Osteoblast (primary cell): Measurements from ENCODE around the gene EHMT2. TPM values are rescaled to one million over a fixed set of nuclear protein-coding genes. Genes with fewer than 3 reads are reported as not detected.

Experiments used
- DNase-seq: peaks from one replicate; pipeline ENCODE4 v3.0.0; 2011; ENCODE audit warnings: low spot score, mixed read lengths; ENCODE audit not compliant: insufficient read length; ENCODE audit errors: missing footprints
- H2AFZ ChIP-seq: 2 replicates; pipeline ENCODE4 v1.6.0; 2011; ENCODE audit warnings: mild to moderate bottlenecking, low read length
- H3K27ac ChIP-seq: 2 replicates; pipeline ENCODE4 v1.5.1; 2011; ENCODE audit warnings: mild to moderate bottlenecking, low read depth, low read length, moderate library complexity
- H3K27me3 ChIP-seq: 2 replicates; pipeline ENCODE4 v1.6.0; 2012; ENCODE audit warnings: mild to moderate bottlenecking, control low read depth, inconsistent platforms, low read length, moderate library complexity; ENCODE audit not compliant: insufficient read depth
- H3K36me3 ChIP-seq: 2 replicates; pipeline ENCODE4 v1.5.1; 2011; ENCODE audit warnings: mild to moderate bottlenecking, low read length, control low read depth, moderate library complexity; ENCODE audit not compliant: insufficient read depth
- H3K4me1 ChIP-seq: 2 replicates; pipeline ENCODE4 v1.5.1; 2011; ENCODE audit warnings: mild to moderate bottlenecking, low read length, control low read depth, moderate library complexity; ENCODE audit not compliant: insufficient read depth
- H3K4me2 ChIP-seq: 2 replicates; pipeline ENCODE4 v1.6.0; 2011; ENCODE audit warnings: mild to moderate bottlenecking, low read length; ENCODE audit not compliant: insufficient read depth
- H3K4me3 ChIP-seq: fragments of 200-600 bp; sonication (generic); 3 replicates; pipeline ENCODE4 v1.5.1; 2012; ENCODE audit warnings: mild to moderate bottlenecking, low read length, inconsistent platforms; ENCODE audit not compliant: insufficient read depth
- H3K79me2 ChIP-seq: 2 replicates; pipeline ENCODE4 v1.6.0; 2012; ENCODE audit warnings: mild to moderate bottlenecking, low read length, control low read depth, inconsistent platforms; ENCODE audit not compliant: insufficient read depth
- H3K9me3 ChIP-seq: 2 replicates; pipeline ENCODE4 v1.5.1; 2011; ENCODE audit warnings: low read depth, low read length, control low read depth
- H4K20me1 ChIP-seq: 2 replicates; pipeline ENCODE4 v1.6.0; 2012; ENCODE audit warnings: mild to moderate bottlenecking, low read length, control low read depth; ENCODE audit not compliant: insufficient read depth
- total RNA-seq: library from RNA; depleted of rRNA; stranded (reverse); fragments of >200 nt; gene quantifications from 2 replicates; pipeline ENCODE4 v1.2.3, GENCODE V29; 2012
- TF ChIP-seq, protein P1 (sequence below): IDR thresholded peaks from 2 replicates; pipeline ENCODE4 v1.5.1; 2011; ENCODE audit warnings: mild to moderate bottlenecking, low read depth, low read length, moderate library complexity; ENCODE audit errors: extremely low read depth

The EHMT2 gene
- total RNA-seq, 1 donor, result 40.9 TPM

DNA sequence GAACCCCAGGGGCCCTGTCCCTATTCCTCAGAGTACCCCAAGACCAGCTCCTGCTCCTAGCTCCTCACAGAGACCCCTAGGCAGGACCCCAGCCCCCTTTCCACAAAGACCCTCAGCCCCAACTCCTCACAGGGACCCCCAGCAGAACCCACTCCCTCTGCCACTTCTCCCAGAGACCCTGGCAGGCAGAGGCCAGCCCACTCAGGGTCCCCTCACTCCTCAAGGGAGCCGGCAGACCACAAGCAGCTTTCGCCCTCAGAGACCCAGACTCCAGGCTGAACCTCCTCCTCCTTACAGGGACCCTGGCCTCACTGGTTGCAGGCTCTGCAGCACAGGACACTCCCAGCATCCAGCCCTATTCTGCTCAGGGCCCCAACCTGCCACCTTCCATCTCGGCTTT is 19.3 kb downstream of the EHMT2 start:
- no peak overlapping the region for H3K27ac ChIP-seq
- no peaks in the 10 kb centered on the region for H3K9me3 ChIP-seq
- no peaks in the 10 kb centered on the region for H3K27me3 ChIP-seq
- no peak overlapping the region for H3K4me2 ChIP-seq
- H3K4me1 ChIP-seq, result no peaks in the 10 kb centered on the region
- H3K36me3 ChIP-seq, result peaks cover 32% of the 10 kb centered on the region
- no peaks in the 10 kb centered on the region for H3K79me2 ChIP-seq
- H2AFZ ChIP-seq, result no peak overlapping the region
- no peak overlapping the region for H3K4me3 ChIP-seq
- TF ChIP-seq, protein P1, sequence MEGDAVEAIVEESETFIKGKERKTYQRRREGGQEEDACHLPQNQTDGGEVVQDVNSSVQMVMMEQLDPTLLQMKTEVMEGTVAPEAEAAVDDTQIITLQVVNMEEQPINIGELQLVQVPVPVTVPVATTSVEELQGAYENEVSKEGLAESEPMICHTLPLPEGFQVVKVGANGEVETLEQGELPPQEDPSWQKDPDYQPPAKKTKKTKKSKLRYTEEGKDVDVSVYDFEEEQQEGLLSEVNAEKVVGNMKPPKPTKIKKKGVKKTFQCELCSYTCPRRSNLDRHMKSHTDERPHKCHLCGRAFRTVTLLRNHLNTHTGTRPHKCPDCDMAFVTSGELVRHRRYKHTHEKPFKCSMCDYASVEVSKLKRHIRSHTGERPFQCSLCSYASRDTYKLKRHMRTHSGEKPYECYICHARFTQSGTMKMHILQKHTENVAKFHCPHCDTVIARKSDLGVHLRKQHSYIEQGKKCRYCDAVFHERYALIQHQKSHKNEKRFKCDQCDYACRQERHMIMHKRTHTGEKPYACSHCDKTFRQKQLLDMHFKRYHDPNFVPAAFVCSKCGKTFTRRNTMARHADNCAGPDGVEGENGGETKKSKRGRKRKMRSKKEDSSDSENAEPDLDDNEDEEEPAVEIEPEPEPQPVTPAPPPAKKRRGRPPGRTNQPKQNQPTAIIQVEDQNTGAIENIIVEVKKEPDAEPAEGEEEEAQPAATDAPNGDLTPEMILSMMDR, result no peak
- H4K20me1 ChIP-seq, result no peaks in the 10 kb centered on the region
- DNase-seq, result peak; percentile 27

DNA sequence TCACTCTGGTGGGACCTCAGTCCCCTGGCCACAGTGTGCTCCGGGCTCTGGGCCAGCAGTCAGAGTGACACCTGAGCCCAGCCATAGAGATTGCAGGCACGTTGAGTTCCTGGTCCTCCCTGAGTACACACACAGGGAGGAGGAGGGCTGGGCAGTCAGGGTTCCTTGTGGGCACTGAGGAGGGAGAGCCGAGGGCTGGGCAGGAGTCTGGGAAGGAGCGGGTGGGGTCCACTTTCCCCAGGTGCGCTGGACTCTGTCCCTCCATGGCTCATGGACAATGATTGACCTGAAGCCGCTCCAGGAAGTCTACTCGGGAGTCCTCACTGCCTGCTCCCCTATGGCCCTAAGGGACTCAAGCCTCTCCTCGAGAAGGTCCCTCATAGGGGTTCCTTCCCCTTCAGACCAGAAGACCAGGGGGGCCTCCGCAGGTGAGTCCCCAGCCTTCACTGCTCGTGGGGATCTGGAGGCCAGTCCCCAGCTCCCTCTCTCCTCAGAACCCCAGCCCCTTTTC is 19.8 kb downstream of the EHMT2 start:
- H3K27ac ChIP-seq, result no peak overlapping the region
- no peaks in the 10 kb centered on the region for H4K20me1 ChIP-seq
- H3K36me3 ChIP-seq, result peaks cover 27% of the 10 kb centered on the region
- H3K4me3 ChIP-seq, result no peak overlapping the region
- no peak overlapping the region for H2AFZ ChIP-seq
- no peak overlapping the region for H3K4me2 ChIP-seq
- TF ChIP-seq, protein P1, result no peak
- DNase-seq, result peak; percentile 62
- H3K9me3 ChIP-seq, result no peaks in the 10 kb centered on the region
- no peaks in the 10 kb centered on the region for H3K4me1 ChIP-seq
- H3K79me2 ChIP-seq, result no peaks in the 10 kb centered on the region
- H3K27me3 ChIP-seq, result no peaks in the 10 kb centered on the region

DNA sequence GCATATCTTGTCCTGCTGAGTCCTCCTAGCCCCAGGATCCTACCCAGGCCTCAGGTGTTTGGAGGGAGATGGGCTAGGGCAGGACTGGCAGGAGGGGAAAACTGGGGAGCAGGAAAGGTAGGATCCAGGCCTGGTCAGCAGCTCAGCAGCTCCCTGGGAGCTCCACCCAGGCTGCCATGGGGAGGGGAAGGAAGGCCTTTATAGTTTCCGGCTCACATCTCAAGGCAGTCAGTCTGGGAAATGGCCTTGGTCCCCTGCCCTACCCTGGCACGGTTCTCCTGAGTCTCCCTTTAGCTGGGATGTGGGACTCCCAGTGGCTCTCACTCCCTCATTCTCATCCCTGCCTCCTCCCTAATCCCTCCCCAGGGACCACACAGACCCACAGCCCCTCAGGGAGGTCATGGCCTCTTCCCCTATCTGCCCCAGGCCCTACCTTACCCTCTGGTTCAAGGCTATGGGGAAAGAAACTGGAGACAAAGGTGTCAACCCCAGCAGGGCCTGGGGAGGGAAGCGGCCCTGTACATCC is 20.3 kb downstream of the EHMT2 start:
- TF ChIP-seq, protein P1, result no peak
- H3K4me3 ChIP-seq, result no peak overlapping the region
- no peak overlapping the region for H2AFZ ChIP-seq
- H3K4me2 ChIP-seq, result no peak overlapping the region
- no peak overlapping the region for H3K27ac ChIP-seq
- no peaks in the 10 kb centered on the region for H4K20me1 ChIP-seq
- H3K4me1 ChIP-seq, result no peaks in the 10 kb centered on the region
- H3K9me3 ChIP-seq, result no peaks in the 10 kb centered on the region
- no peaks in the 10 kb centered on the region for H3K79me2 ChIP-seq
- peaks cover 23% of the 10 kb centered on the region for H3K36me3 ChIP-seq
- no peaks in the 10 kb centered on the region for H3K27me3 ChIP-seq
- DNase-seq, result peak; percentile 41

DNA sequence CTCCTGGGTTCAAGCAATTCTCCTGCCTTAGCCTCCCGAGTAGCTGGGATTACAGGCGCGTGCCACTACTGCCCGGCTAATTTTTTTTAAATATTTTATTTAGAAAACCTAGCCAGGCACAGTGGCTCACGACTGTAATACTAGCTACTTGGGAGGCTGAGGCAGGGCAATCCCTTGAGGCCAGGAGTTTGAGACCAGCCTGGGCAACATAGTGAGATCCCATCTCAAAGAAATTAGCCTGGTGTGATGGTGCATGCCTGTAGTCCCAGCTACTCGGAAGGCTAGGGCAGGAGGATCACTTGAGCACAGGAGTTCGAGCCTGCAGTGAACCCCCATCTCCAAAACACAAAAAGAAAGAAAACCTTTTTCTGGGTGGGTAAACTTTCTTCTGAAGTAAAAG is 21.1 kb downstream of the EHMT2 start:
- no peak overlapping the region for H2AFZ ChIP-seq
- TF ChIP-seq, protein P1, result no peak
- no peak for DNase-seq
- H4K20me1 ChIP-seq, result no peaks in the 10 kb centered on the region
- H3K4me1 ChIP-seq, result peaks cover under 1% of the 10 kb centered on the region
- no peaks in the 10 kb centered on the region for H3K27me3 ChIP-seq
- H3K79me2 ChIP-seq, result no peaks in the 10 kb centered on the region
- no peak overlapping the region for H3K4me3 ChIP-seq
- H3K27ac ChIP-seq, result no peak overlapping the region
- no peaks in the 10 kb centered on the region for H3K9me3 ChIP-seq
- H3K36me3 ChIP-seq, result peaks cover 18% of the 10 kb centered on the region
- H3K4me2 ChIP-seq, result no peak overlapping the region
